Inflammatory macrophage treated with lipopolysaccharide for 1 hour (primary cell): ENCODE results near the gene EIF5AL1.
"Not testable (repeated sequence)": the region's sequence is repeated elsewhere in the genome, so short reads cannot be mapped to it uniquely, and the experiment has no call there.

Experiments used
- DNase-seq, 2 donors: peaks; one replicate each; pipeline ENCODE4 v3.0.0-alpha.2; 2020 to 2022

The EIF5AL1 gene

DNA sequence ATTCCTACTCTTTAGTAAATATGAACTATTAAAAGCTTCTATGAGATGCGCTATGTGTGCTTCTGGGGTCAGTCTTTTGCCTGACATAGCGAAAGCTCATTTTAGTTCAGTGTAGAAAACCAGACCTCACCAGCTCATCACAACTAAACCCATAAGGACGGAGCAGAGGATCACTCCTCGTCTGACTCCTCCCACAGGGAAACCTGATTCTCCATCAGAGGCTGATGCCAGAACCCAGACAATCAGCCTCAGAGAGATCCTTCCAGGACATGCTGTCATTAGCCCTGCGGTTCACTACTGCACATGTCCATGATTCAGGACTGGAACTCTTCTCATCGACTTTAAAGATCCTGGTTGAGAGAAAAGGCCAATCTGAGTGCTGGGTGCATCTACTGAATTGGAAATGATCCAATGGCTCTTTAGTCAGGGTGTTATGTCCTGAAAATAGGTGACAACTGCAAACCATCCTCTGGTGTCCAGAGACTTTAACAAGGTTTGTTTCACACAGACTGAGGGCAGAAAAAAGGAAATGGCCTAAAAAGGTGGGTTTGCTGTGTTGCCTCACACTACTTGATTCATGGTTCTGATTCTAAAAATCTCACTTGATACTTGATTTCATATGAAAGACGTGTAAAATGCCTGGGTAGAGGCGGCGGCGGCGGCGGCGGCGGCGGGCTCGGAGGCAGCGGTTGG is at the start of gene EIF5AL1:
Gene EIF5AL1, plus strand, starts transcription at position 643 of the 693 bp plus-strand sequence. CDS start 117 bp downstream, outside the sequence.
- not testable (repeated sequence) for DNase-seq

DNA sequence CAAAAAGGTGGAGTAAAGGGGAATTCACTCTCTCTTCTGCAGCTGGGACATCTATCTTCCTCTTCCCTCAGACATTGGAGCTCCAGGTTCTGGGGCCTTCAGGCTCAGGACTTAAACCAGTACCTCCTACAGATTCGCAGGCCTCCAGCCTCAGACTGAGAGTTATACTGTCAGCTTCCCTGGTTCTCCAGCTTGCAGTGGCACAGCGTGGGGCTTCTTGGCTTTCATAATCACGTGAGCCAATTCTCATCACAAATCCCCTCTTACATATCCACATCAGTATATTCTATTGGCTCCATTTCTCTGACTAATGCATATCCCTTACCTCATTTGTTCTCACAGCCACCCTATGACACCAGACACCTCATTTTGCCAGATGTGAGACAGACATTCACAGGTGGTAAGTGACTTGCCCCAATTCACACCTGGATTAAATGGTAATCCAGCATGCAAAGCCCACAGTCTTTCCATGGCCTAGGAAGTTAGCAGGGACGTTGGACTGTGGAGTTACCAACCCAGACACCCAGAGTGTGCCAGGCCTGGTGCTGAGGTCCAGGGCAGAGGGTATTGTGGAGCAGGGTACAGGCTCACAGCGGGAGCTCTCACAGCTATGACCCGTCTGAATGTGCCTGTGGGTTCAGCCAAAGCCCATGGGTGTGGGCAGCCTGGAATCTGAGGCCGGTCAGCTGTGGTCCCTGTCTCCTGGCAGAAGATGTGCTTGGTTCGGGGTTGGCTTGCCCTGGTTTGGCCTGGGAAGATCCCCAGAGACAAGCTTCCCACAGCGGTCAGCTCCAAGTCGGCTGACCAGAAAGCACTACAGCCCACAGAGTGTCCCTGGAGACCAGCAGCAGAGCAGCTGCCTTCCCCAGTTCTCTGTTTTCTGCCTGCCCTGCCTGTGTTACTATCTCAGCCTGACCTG is 48.5 kb upstream of the EIF5AL1 start:
- no peak for DNase-seq

DNA sequence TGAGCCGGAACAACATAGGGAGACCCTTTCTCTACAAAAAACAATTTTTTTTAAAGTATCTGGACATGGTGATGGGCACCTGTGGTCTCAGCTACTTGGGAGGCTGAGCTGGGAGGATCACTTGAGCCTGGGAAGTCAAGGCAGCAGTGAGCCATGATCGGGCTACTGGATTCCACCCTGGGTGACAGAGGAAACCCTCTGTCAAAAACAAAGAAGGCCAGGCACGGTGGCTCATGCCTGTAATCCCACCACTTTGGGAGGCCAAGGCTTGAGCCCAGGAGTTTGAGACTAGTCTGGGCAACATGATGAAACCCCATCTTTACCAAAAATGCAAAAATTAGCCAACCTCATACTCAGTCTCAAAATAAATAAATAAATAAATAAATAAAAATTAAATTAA is 47.0 kb upstream of the EIF5AL1 start:
- no peak for DNase-seq

DNA sequence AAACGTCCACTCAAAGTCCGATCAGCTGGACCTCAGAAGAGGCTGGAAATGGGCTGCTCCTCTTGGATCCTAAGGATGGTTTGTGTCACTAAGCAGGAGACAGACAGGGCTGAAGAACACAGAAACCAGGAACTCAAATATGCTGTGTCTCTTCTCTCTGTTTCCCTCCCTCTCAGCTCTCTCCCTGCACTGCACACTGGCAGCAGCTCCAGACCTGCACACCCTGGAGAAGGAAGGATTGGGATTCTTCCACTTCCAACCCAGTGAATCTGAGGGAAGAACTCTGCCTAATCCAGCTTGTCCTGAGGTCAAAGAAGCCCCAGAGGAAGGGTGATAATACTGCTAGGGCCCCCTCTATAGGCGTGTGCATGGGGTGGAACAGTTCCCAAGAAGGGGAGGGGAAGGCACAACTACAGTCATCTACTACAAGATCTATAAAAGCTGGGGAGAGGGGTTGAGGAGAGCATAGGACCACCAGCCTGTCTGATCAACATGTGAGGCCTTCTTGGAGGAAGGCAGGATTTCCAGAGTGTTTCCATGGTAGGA is 44.2 kb upstream of the EIF5AL1 start:
- no peak for DNase-seq

DNA sequence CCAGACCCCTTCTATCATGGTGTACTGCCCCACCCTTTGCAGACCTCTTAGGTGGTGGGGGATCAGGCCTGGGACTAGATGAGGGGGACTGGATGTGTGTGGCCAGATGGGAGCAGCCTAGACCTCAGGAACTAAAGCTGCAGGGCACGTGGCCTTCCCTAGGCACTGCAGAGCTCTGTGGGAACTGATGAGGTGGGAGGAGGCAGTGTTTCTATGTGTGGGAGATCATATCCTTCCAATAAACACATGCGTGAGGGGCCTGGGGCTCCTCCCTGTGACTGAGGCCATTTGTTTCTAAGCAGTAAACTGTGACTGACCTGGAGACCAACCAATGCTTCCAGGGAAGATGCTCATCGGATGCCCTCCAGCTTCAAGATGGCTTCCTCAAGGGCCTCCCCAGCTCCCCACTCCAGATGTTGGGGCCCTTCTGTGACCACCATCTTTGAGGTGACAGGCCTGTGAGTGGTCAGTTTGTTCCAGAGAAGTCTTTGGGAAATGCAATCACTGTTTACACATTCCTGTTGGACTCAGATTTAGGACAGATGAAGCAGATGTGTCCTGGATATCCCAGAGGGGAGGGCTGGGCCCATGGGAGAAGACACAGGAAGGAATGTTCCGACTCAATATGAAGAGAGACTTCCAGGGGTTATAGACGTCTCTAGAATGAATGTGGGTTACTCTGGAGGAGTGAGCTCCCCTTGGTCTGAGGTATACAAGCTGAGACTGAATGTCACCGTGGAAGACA is 43.3 kb upstream of the EIF5AL1 start:
- DNase-seq: no peak

DNA sequence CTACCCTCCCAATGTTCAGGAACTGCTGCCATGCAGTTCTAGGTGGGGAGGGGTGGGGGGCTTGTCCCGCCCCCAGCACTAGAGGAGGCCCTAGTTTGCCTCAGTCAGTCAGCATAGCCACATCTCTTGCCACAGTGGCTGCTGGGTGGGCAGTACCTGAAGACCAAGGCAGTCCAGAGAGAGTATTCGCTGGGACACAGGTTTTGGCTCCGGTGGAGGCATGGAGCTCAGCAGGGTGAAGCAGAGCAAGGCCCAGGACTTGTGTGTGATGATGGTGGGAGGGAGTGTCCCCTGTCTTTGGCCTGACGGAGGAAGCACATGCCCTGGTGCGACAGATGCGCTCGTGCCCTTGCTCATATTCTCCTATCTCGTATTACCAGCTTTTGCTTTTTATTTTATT is 42.2 kb upstream of the EIF5AL1 start:
- DNase-seq: no peak

DNA sequence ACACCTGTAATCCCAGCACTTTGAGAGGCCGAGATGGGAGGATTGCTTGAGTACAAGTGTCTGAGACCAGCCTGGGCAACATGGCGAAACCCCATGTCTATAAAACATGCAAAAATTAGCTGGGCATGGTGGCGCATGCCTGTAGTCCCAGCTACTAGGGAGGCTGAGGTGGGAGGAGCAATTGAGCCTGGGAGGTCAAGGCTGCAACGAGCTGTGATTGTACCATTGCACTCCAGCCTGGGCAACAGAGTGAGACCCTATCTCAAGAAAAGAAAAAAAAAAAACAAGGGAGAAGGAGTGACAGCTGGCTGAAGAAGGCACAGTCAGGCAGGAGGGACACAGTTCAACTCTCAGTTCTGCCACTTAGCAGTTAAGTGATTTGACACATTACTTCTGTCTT is 40.6 kb upstream of the EIF5AL1 start:
- DNase-seq: no peak

DNA sequence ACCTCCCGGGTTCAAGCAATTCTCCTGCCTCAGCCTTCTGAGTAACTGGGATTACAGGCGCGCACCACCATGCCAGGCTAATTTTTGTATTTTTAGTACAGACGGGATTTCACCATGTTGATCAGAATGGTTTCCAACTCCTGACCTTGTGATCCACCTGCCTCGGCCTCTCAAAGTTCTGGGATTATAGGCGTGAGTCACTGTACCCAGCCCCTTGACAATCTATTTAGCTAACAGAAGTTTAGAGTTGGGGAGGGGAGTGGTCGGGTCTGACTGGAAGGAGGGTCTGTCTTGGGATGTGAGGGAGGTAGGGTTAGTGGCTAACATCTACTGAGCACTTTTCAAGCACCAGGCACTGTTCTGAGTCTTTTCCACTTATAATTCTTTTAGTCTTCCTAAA is 39.9 kb upstream of the EIF5AL1 start:
- no peak for DNase-seq

DNA sequence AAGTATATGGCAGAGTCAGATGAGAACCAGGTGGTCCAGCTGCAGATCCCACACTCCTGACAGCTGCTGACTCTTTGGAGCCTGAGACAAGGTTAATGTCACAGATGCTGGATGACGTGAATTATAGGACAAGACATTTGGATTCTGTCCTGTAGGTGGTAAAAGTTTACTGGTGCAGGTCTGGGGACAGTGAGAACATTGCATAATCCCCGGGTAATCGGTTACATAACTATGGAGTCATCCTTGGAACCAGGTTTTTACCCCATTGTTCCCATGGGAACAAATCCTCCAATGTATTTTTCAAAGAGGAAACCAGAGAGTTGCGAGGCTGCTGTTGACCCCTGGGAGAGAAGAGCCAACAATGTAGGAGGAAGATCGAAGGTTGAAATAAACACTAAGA is 39.4 kb upstream of the EIF5AL1 start:
- DNase-seq: peak in 1 of 2 donors; percentile 13

DNA sequence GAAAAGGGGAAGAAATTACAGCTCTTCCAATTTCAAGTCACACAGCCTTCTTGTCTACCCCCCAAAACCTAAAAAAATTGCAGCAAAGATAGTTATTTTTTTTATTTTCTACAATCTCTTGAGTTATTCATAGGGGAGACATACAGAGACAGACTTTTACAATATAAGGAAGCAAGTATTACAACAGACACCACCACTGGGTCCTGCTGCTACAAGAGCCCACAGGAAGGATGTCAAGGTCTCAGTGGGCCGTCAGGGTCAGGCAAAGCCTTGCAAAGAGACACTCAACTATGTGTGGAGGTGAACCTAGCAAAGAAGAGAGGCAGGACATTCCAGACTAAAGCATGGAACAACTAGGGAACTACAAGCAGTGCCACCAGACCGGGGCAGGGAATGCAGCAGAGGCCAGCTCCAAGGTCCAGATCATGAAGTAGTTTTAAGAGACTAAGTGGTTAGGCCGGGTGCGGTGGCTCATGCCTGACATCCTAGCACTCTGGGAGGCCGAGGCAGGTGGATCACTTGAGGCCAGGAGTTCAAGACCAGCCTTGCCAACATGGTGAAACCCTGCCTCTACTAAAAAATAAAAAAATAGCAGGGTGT is 38.7 kb upstream of the EIF5AL1 start:
- peak; percentile 16 to 31 for DNase-seq

DNA sequence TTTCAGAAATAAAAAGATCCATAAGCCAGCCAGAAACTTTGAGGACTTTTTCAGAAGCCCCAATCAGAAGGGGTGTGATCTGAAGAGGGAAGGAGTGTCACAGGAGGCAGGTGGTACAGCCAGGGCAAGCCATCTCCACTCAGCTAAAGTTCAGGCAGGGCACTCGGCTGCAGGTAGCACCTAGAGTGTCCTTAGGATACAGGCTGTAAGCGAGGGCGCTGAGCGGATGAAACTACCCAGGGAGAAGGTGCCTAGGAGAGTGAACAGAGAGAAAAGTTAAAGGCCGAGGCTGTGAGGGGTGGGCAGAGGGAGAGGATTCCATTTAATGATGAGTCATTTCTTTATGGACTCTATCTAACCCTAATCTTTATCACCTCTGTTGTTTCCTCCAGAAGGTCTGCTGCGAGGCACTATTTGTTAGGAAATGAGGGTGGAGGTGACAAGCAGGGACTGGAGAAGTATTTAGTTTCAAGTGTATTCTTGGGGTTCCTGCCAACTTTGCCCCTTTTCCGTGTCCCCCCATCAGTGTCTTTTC is 37.1 kb upstream of the EIF5AL1 start:
- DNase-seq: no peak

DNA sequence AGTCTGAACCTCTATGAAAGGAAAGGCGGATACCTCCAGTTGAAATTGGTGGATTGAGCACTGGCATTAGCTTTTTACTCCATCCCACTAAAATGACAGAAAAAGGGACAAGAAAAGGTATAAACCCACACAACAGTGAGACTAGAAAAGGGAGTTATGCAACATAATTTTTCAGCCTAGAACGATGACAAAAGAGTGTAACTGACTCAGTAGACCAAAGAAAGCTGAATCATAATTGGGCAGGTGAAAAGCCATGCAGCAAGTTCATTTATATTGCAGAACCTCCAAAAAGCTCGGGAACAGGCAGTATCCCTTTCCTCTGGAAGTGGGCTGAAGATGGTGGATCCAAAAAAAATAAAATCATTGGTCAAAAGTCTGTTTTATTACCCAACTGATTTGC is 36.5 kb upstream of the EIF5AL1 start:
- DNase-seq: no peak

DNA sequence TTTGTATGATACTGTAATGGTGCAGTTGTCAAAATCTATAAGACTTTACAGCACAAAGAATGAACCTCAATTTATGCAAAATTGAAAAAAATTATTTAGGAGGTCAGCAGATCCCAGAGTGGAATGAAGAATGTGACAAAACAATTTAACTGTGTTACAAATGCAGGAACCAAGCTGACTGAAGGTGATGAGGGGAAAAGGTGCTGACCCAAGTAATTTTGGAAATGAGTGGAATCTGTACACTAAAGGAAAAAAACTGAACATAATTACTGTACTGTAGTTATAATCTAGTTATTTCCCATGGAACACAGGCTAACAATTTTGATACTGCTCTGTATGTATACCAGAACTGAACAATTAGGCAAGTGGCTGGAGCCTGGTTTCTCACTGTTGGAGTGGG is 35.7 kb upstream of the EIF5AL1 start:
- DNase-seq: peak in 1 of 2 donors; percentile 10

DNA sequence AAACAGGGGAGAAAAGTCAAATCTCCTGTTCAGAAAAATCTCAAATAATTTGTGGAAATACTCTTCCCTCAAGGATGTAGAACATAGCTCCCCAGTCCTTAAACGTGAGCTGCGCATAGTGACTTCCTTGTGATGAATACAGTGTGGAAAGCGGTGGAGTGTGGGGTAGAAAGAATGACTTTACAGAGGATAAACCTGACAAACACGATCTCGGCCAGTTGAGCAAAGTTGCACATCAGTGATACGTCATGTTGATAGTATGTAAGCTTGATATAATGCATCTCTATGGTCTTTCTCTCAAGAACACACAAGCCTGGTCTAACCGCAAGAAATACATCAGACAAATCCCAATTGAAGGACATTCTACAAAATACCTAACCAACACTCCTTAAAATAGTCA is 34.9 kb upstream of the EIF5AL1 start:
- no peak for DNase-seq

DNA sequence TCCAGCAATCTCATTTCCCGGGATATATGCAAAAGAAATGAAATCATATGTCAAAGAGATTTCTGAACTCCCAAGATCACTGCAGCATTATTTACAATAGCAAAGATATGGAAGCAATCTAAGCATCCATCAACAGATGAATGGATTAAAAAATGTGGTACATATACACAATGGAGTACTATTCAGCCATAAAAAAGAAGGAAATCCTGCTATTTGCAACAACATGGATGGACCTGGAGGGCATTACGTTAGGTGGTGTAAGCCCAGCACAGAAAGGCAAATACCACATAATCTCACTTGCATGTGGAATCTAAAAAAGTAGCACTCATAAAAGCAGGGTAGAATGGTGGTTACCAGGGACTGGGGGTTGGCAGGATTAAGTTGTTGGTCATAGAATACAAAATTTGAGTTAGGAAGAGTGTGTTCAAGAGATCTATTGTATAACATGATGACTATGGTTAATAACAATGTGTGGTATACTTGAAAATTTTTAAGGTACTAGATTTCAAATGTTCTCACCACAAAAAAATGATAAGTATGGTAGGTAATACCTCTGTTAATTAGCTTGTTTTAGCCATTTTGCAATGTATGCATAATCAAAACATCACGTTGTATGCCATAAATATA is 32.9 kb upstream of the EIF5AL1 start:
- no peak for DNase-seq

DNA sequence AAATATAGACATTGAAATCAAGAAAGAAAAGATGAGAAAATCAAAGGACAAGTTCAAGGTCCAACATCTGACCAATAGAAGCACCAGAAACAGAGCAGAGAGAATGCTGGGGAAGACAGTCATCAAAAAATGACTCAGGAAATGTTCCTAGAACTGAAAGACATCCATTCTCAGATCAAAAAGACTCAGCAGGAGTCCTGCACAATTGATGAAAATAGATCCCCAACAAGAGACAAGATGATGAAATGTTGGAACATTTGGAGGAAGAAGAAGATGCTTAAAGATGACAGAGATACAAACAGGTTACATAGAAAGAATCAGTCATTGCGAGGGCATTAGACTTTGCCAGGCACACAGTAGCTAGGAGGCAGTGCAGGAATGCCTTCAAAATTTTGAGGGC is 30.0 kb upstream of the EIF5AL1 start:
- DNase-seq: peak in 1 of 2 donors; percentile 3

DNA sequence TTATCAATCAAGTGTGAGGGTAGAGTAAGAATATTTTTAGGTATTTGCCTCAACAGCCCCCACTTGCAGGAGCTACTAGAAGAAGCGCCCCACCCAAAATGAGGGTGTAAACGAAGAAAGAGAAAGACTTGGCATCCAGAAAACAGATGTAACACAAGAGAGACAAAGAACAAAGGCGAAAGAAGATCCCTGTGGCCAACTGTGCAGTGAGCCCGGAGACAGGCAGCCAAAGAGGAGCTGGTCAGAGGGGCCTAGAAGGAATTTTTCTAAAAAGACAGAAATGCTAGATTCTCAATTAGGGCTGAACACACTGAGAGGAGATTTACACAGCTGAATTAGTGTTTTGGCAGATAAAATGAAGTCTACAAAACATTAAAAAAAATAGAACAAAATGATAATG is 29.6 kb upstream of the EIF5AL1 start:
- no peak for DNase-seq

DNA sequence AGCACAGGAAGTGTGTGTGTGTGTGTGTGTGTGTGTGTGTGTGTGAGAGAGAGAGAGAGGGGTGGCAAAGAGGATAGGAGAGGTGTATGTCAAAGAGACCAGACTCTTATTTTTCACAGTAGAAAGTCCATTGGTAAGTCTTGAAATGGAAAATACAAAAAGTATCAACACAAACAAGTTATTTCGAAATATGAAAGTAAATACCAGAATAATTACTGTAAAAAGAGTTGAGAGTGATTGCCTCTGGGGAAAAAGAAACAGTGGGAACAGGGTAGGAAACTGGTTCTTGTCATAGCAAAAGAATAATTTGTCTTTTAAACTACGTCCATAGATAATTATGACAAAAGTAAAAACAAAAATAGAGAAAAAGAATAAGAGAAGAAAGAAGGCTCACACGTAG is 29.0 kb upstream of the EIF5AL1 start:
- no peak for DNase-seq

DNA sequence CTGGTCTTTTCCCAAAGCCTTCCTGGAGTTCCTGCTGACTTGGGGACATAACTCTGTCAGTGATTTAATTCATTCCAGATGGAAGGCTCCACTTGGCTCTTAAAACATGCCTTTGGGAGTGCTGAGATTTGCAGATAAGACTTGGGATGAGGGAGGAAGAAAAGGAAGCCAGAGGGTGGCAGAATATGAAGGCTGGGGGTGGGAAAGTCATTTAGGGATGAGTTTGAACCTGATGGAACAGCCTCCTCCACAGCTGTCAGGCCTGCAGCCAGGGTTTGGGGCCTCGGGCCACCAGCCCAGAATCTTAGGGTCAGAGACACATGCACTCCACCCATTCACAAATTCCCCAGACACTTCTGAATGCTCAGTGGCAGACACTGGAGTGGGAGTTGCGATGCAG is 28.4 kb upstream of the EIF5AL1 start:
- no peak for DNase-seq

DNA sequence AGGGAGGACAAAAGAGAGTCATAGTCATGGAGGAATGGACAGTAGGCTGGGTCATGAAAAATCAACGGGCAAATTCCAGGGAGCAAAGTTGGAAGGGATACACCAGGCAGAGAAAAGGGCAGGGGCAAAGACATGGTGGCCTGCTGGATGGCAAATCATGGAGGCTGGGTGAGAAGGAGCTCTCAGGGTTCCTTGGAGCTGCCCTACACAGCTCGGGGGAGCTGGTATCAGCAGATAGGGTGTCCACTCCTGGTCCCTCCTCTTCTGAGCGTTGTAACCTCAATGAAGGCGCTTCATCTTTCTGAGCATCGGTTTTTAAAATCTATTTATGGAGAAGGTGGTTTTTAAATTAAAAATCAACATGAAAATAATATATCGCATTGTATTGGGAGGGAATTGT is 27.9 kb upstream of the EIF5AL1 start:
- no peak for DNase-seq

DNA sequence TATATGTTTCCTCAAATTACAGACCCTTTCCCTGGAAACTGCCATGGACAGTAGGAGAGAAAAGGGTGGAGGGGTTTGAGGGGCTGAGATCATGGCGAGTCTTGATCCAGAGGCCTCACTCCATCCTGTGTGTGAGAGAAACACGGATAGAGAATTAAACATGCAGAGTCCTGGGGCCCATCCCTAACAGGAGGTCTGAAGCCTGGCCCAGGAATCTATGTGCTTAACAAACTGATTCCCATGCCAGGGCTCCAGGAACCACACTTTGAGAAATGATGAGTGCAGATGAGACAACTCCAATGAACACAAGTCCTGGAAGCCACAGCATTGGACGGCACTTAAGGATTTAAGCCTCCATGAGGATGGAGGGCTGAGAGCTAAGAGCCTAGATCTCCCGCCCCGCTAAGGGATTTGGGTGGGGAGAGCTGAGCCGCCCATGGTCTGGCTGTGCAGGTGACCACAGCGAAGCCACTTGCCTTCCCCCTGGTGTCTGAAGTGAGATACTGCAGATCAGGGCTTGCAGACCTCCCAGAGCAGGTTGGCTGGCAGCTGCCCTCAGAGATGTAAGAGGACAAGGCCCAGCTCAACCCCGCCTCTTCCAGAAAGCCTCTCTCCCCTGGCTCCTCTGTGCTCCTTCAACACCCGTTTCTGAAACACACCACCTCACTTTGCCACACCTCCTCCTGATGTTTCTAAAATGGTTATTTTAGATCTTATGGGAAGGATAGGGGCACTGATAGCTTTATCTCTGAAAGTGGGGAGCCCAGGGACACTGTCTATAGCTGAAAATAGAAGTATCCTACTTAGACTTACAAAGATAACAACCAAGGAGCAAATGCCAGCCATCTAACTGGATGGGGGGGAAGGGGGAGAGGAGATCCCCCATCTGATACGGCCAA is 24.8 kb upstream of the EIF5AL1 start:
- peak; percentile 27 to 56 for DNase-seq
